Spleen (tissue), 11 donors: ENCODE measurements around the gene GPR75. TPM values are rescaled to one million over a fixed set of nuclear protein-coding genes. Genes with fewer than 3 reads are reported as not detected.
"Not testable (repeated sequence)": the region's sequence is repeated elsewhere in the genome, so short reads cannot be mapped to it uniquely, and the experiment has no call there.

Experiments
- DNase-seq: peaks from one replicate; pipeline ENCODE4 v3.0.0-alpha.2; 2020
- H3K27ac ChIP-seq, 8 donors: fragments of 200-600 bp; sonication (generic) in 7 of 8; 1 replicate in 4 of 8; 2 replicates in 4 of 8; pipeline versions ENCODE4 v1.5.0 to v1.8.0; 2016 to 2021; ENCODE audit warnings: inconsistent platforms in 4 of 8, mild to moderate bottlenecking in 4 of 8, moderate library complexity in 1 of 8
- H3K27me3 ChIP-seq, 7 donors: fragments of 200-600 bp; sonication (generic) in 6 of 7; replicated peaks in 1 of 7; 1 replicate in 4 of 7; 2 replicates in 3 of 7; pipeline versions ENCODE4 v1.5.0 to v1.8.0; 2016 to 2021; ENCODE audit warnings: inconsistent platforms in 3 of 7, mild to moderate bottlenecking in 1 of 7
- H3K36me3 ChIP-seq, 6 donors: fragments of 200-600 bp; sonication (generic) in 5 of 6; 1 replicate in 4 of 6; 2 replicates in 2 of 6; pipeline versions ENCODE4 v1.5.0 to v1.8.0; 2016 to 2021; ENCODE audit warnings: inconsistent platforms in 2 of 6
- H3K4me1 ChIP-seq, 6 donors: fragments of 200-600 bp; sonication (generic) in 5 of 6; 1 replicate in 3 of 6; 2 replicates in 3 of 6; pipeline versions ENCODE4 v1.5.0 to v1.8.0; 2016 to 2021; ENCODE audit warnings: inconsistent platforms in 3 of 6
- H3K4me3 ChIP-seq, 8 donors: fragments of 200-600 bp; sonication (generic) in 7 of 8; 1 replicate in 4 of 8; 2 replicates in 4 of 8; pipeline versions ENCODE4 v1.5.0 to v1.8.0; 2016 to 2021; ENCODE audit warnings: inconsistent platforms in 4 of 8, mild to moderate bottlenecking in 4 of 8, moderate library complexity in 2 of 8
- H3K9me3 ChIP-seq, 8 donors: fragments of 200-600 bp; sonication (generic) in 7 of 8; 1 replicate in 4 of 8; 2 replicates in 4 of 8; pipeline versions ENCODE4 v1.5.0 to v1.8.0; 2016 to 2021; ENCODE audit warnings: inconsistent platforms in 4 of 8
- POLR2A ChIP-seq, 3 donors: fragments of 450-650 bp; IDR thresholded peaks; one replicate each; pipeline ENCODE4 v1.5.1; 2017; ENCODE audit warnings: antibody characterized with exemption in 3 of 3, mild to moderate bottlenecking in 1 of 3
- POLR2AphosphoS5 ChIP-seq, 3 donors: sonication (generic); formaldehyde crosslinking; IDR thresholded peaks; one replicate each; pipeline ENCODE4 v1.5.1; 2017; ENCODE audit warnings: antibody characterized with exemption in 3 of 3
- WGBS, 5 donors: extraction: QIAGEN DNeasy Blood & Tissue Kit in 3 of 5; methylation state at CpG; one replicate each; pipeline versions ENCODE4 v1.1.5 to v1.1.7; 2013 to 2018; 5-methylcytosine and 5-hydroxymethylcytosine counted together
- intact Hi-C: fragments of 100-400 bp; cut with DNase I; formaldehyde crosslinking; loops from one replicate; pipeline ENCODE4 v1.15.0; 2023; ENCODE audit warnings: low total_unique reads
- polyA plus RNA-seq, 3 donors: library from polyadenylated mRNA; stranded (reverse); fragments of 200-250 nt; gene quantifications; one replicate each; pipeline ENCODE4 v1.2.1, GENCODE V29; 2013
- total RNA-seq, 7 donors: library from RNA; depleted of rRNA in 3 of 7; stranded (reverse); fragments of >200 nt in 3 of 7; fragmentation: NEBNext Ultra II Directional in 4 of 7; extraction: Animal tissue kit (Norgen Biotek cat#: 25700) in 4 of 7; gene quantifications; one replicate each; pipeline versions ENCODE4 v1.1.0 to v1.2.1, GENCODE V29; 2016 to 2021
- TF ChIP-seq, protein P1 (sequence below), 11 experiments: fragments of 200-600 bp in 7 of 11; fragments of 450-650 bp in 4 of 11; sonication (generic) in 4 of 11; IDR thresholded peaks in 8 of 11; conservative IDR thresholded peaks in 3 of 11; 1 replicate in 7 of 11; 2 replicates in 4 of 11; pipeline versions ENCODE4 v1.4.0 to v1.8.0; 2016 to 2021; ENCODE audit warnings: antibody characterized with exemption in 11 of 11, inconsistent platforms in 4 of 11, mild to moderate bottlenecking in 1 of 11
- donor health status: healthy with polysubstance abuse.
- donor health status: DM: no; HTN: no; CAD: no; lungs with moderate emphysema.
- donor health status: DM: no; HTN: no; CAD: no.
- donor health status: Bipolar disorder and iron deficiency.
- donor health status: healthy.
- donor health status: DM: no; HTN: no; CAD: no.
- donor health status: DM: yes; HTN: yes; CAD: no.

GPR75 gene
- total and polyA plus RNA-seq, 10 donors = 0.08 to 10.9 (median 3.8) TPM

DNA sequence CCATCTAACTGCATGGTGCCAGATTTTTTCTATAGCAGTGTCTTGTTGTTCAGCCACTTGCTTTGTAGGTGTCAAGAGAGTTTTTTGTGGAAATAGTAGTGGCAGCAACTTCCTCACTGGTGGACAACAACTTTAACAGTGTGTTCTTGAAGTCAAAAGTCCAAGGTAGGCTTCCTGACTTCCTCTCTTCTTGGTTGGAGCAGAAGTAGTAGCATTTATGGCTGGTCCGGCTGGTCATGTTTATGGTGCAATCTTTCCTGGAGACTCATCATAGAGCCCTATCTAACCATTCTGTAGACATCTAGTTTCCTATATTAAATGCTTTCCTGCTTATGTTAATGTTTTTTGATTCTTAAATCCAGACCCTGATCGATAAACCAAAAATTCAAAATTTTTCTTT is 11.7 kb downstream of the GPR75 start:
- Histone ChIP-seq H3K27ac (no peak overlapping the region), H3K4me1 (no peaks in the 10 kb centered on the region), H3K36me3 (peaks cover 0 to 27% (median 0%) of the 10 kb centered on the region in 6 donors), H3K4me3 (no peak overlapping the region), H3K27me3 (no peaks in the 10 kb centered on the region), H3K9me3 (no peaks in the 10 kb centered on the region)
- WGBS, 5 donors = 67 to 94% (median 85%) methylated on average over 2 of the region's 2 CpGs
- DNase-seq = no peak
- intact Hi-C loops = no loop called here
- TF ChIP-seq POLR2AphosphoS5 (IDR thresholded peaks at IDR 0.05) (no peak), POLR2A (IDR thresholded peaks at IDR 0.05) (no peak)
- TF ChIP-seq, protein P1, sequence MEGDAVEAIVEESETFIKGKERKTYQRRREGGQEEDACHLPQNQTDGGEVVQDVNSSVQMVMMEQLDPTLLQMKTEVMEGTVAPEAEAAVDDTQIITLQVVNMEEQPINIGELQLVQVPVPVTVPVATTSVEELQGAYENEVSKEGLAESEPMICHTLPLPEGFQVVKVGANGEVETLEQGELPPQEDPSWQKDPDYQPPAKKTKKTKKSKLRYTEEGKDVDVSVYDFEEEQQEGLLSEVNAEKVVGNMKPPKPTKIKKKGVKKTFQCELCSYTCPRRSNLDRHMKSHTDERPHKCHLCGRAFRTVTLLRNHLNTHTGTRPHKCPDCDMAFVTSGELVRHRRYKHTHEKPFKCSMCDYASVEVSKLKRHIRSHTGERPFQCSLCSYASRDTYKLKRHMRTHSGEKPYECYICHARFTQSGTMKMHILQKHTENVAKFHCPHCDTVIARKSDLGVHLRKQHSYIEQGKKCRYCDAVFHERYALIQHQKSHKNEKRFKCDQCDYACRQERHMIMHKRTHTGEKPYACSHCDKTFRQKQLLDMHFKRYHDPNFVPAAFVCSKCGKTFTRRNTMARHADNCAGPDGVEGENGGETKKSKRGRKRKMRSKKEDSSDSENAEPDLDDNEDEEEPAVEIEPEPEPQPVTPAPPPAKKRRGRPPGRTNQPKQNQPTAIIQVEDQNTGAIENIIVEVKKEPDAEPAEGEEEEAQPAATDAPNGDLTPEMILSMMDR (IDR thresholded peaks at IDR 0.05 in 8 of 11, conservative IDR thresholded peaks at IDR 0.05 in 3 of 11) = no peak

DNA sequence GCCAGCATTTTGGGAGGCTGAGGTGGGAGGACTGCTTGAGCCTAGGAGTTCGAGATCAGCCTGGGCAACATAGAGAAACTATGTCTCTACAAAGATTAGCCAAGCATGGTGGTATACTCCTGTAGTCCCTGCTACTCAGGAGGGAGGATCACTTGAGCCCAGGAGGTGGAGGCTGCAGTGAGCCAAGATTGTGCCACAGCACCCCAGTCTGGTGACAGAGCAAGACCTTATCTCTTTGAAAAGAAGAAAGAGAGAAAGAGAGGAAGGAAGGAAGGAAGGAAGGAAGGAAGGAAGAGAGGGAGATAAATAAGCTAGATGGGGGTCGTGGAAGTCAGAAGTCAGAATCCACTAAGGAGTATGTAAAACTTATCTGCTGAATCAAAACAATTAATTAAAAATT is 16.2 kb downstream of the GPR75 start:
- H3K36me3 ChIP-seq = peaks cover 0 to 12% (median 0%) of the 10 kb centered on the region in 6 donors
- no peaks in the 10 kb centered on the region for H3K27me3 ChIP-seq
- WGBS, 5 donors = 50 to 61% (median 60%) methylated on average over 2 of the region's 2 CpGs
- no peak for TF ChIP-seq POLR2AphosphoS5 (IDR thresholded peaks at IDR 0.05)
- no peaks in the 10 kb centered on the region for H3K4me1 ChIP-seq
- H3K9me3 ChIP-seq = no peaks in the 10 kb centered on the region
- no peak overlapping the region for H3K27ac ChIP-seq
- H3K4me3 ChIP-seq = no peak overlapping the region
- no peak for DNase-seq
- intact Hi-C loops = no loop called here

DNA sequence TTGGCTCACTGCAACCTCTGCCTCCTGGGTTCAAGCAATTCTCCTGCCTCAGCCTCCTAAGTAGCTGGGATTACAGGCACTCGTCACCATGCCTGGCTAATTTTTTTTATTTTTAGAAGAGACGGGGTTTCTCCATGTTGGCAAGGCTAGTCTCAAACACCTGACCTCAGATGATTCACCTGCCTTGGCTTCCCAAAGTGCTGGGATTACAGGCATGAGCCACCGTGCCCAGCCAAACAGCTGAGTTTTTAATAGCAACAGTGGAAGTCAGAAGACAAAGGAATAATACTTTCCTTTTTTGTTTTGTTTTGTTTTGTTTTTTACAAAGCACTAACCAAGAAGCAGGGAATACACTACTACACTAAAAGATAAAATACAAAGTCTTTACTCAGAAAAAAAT is 16.9 kb downstream of the GPR75 start:
- Histone ChIP-seq H3K27ac (no peak overlapping the region), H3K27me3 (no peaks in the 10 kb centered on the region), H3K9me3 (no peaks in the 10 kb centered on the region), H3K4me1 (no peaks in the 10 kb centered on the region), H3K4me3 (no peak overlapping the region), H3K36me3 (peaks cover 0 to 11% (median 0%) of the 10 kb centered on the region in 6 donors)
- DNase-seq = no peak
- no peak for TF ChIP-seq POLR2A (IDR thresholded peaks at IDR 0.05)
- WGBS, 5 donors = 74 to 92% (median 89%) methylated on average over 3 of the region's 3 CpGs
- intact Hi-C loops = no loop called here

DNA sequence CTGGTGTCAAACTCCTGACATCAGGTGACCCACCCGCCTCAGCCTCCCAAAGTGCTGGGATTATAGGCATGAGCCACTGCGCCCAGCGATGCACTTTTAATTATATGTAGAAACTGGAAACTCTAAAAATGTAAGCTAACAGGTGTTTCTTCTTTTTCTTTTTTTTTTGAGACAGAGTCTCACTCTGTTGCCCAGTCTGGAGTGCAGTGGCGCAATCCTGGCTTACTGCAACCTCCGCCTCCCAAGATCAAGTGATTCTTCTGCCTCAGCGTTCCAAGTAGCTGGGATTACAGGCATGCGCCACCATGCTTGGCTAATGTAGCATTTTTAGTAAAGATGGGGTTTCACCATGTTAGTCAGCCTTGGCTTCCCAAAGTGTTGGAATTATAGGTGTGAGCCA is 18.1 kb downstream of the GPR75 start:
- DNase-seq, intact Hi-C loops, H3K4me1 ChIP-seq, H3K36me3 ChIP-seq, H3K4me3 ChIP-seq, H3K27ac ChIP-seq, H3K9me3 ChIP-seq, H3K27me3 ChIP-seq: not testable (repeated sequence)
- WGBS, 5 donors = 91 to 99% (median 97%) methylated on average over 7 of the region's 7 CpGs

DNA sequence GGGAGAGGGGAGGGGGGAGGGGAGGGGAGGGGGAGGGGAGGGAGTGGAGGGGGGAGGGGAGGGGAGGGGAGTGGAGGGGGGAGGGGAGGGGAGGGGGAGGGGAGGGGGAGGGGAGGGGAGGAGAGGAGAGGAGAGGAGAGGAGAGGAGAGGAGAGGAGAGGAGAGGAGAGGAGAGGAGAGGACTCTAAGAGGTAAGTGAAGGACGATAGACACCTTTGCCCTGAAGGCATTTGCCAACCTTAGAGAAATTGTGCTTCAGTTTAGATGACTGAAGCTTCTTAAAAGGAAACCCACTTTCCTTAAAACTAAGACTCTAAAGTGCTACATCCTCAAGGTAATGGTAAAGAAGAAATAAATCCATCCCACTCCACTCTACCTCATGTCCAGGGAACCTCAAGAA is 19.2 kb downstream of the GPR75 start:
- no peak for DNase-seq
- WGBS, 5 donors = 81 to 100% (median 82%) methylated on average over 1 of the region's 1 CpG
- no peak overlapping the region for H3K4me3 ChIP-seq
- H3K9me3 ChIP-seq = no peaks in the 10 kb centered on the region
- no peaks in the 10 kb centered on the region for H3K4me1 ChIP-seq
- intact Hi-C loops = no loop called here
- no peaks in the 10 kb centered on the region for H3K27me3 ChIP-seq
- TF ChIP-seq, protein P1 (IDR thresholded peaks at IDR 0.05 in 8 of 11, conservative IDR thresholded peaks at IDR 0.05 in 3 of 11) = no peak
- peaks cover 0 to 15% (median 0%) of the 10 kb centered on the region in 6 donors for H3K36me3 ChIP-seq
- no peak overlapping the region for H3K27ac ChIP-seq

DNA sequence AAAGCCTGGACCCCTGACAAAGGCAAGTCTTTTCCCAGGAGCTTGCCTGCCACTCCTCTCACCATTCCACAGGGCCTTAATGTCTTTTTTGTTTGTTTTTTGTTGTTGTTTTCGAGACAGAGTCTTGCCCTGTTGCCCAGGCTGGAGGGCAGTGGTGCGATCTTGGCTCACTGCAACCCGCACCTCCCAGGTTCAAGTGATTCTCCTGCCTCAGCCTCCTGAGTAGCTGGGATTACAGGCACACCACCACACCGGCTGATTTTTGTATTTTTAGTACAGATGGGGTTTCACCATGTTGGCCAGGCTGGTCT is 29.8 kb downstream of the GPR75 start:
- intact Hi-C loops, H3K4me1 ChIP-seq, H3K4me3 ChIP-seq, DNase-seq, H3K27me3 ChIP-seq, H3K27ac ChIP-seq: not testable (repeated sequence)
- H3K9me3 ChIP-seq = peaks cover 0 to 10% (median 2%) of the 10 kb centered on the region in 8 donors
- H3K36me3 ChIP-seq = peaks cover 0 to 23% (median 4%) of the 10 kb centered on the region in 6 donors
- WGBS, 5 donors = 75 to 95% (median 91%) methylated on average over 4 of the region's 4 CpGs
